ENCODE measurements around the gene TRIO. TPM values are rescaled to one million over a fixed set of nuclear protein-coding genes. Genes with fewer than 3 reads are reported as not detected.

TRIO gene
- total and polyA plus RNA-seq, 7 donors, result 18.5 to 77.5 (median 35.0) TPM

DNA sequence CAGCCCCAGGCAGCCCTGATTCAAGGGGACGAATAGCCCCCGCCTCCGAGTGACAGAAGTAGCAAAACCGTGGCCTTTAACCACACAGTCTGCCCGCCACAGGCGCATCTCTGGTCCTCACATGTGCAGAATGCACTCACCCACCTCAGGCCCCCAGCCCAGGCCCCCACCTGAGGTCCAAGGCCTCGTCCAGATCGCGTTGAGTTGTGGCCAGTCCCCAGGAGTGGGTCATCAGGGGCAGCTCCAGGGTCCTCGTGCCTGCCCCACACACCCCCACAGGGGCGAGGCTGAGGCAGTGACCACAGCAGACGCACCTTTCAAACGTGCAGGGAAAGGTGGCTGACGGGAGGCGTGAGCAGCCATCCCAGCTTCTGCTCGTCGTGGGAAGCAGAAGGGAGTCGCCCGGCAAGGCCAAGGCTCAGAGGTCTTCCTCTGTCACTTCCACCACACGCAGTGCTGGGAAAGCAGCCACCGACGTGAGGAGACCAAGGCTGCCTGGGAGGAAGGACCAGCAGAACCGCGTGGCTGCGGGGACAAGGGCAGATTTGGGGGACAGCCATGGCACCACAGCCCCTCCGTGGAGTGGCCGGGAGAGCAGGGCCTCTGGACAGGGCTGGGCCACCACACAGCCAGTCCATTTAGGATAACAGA, 360.7 kb downstream of the TRIO start:
- TF ChIP-seq CTCF (IDR thresholded peaks at IDR 0.05), result no peak
- 86 to 89% (median 88%) methylated on average over 25 to 27 of the region's 27 CpGs for WGBS, 3 donors
- H3K4me3 ChIP-seq, result no peak overlapping the region
- H3K9me3 ChIP-seq, result no peaks in the 10 kb centered on the region
- intact Hi-C loops (cut with DNase I), result no loop called here
- H3K36me3 ChIP-seq (ENCODE audit: insufficient read depth in 1 of 2, low read depth in 1 of 2), result peaks cover 0 to 99% of the 10 kb centered on the region in 2 donors
- H3K27me3 ChIP-seq (ENCODE audit: insufficient read depth in 3 of 3, low read length in 2 of 3), result no peaks in the 10 kb centered on the region
- no peaks in the 10 kb centered on the region for H3K4me1 ChIP-seq
- DNase-seq (no peak), ATAC-seq (peak in 1 of 4 donors; percentile 3)
- H3K27ac ChIP-seq, result peak overlapping the region; percentile 58

DNA sequence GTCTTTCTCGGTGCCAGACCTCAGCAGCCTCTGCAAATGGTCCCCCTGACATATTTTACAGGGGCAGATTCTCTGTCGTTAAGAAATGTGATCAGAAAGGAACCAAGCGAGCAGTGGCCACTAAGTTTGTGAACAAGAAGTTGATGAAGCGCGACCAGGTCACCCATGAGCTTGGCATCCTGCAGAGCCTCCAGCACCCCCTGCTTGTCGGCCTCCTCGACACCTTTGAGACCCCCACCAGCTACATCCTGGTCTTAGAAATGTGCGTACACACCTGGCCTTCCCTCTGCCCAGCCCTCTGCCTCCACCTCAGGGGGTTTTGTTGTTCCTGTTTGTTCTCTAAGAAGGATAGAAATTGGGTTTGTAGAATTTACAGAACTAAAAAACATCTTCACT, 361.2 kb downstream of the TRIO start:
- no peaks in the 10 kb centered on the region for H3K27me3 ChIP-seq (ENCODE audit: insufficient read depth in 3 of 3, low read length in 2 of 3)
- WGBS, 3 donors, result 90 to 96% (median 95%) methylated on average over 8 of the region's 8 CpGs
- H3K4me1 ChIP-seq, result no peaks in the 10 kb centered on the region
- no peak for TF ChIP-seq CTCF (IDR thresholded peaks at IDR 0.05)
- H3K4me3 ChIP-seq, result no peak overlapping the region
- ATAC-seq (no peak), DNase-seq (no peak)
- intact Hi-C loops (cut with DNase I), result no loop called here
- H3K27ac ChIP-seq, result no peak overlapping the region
- no peaks in the 10 kb centered on the region for H3K9me3 ChIP-seq
- peaks cover 0 to 97% of the 10 kb centered on the region in 2 donors for H3K36me3 ChIP-seq (ENCODE audit: insufficient read depth in 1 of 2, low read depth in 1 of 2)

DNA sequence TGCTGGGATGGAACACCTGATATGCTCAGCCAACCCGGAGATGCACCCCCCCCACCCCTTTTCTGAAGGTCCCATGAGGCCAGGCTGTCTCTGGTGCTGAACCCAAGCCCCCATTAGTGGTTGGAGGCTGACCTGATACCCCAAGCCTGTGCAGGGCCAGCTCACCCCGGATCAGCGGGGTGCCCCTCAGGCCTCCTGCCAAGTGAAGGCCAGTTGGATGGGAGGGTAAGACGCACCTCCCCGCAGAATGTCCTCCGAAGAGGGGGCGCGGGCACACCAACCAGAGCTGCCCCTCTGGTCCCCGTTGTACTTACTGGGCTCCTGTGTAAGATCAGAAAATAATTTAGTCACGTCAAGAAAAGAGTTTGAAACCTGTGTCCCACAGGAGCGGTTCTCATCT, 361.7 kb downstream of the TRIO start:
- H3K36me3 ChIP-seq (ENCODE audit: insufficient read depth in 1 of 2, low read depth in 1 of 2), result peaks cover 0 to 97% of the 10 kb centered on the region in 2 donors
- H3K4me3 ChIP-seq, result no peak overlapping the region
- ATAC-seq, result no peak
- no peaks in the 10 kb centered on the region for H3K4me1 ChIP-seq
- 92 to 94% (median 92%) methylated on average over 10 to 11 of the region's 11 CpGs for WGBS, 3 donors
- intact Hi-C loops (cut with DNase I), result no loop called here
- no peak overlapping the region for H3K27ac ChIP-seq
- DNase-seq, result no peak
- no peaks in the 10 kb centered on the region for H3K9me3 ChIP-seq
- no peak for TF ChIP-seq CTCF (IDR thresholded peaks at IDR 0.05)
- no peaks in the 10 kb centered on the region for H3K27me3 ChIP-seq (ENCODE audit: insufficient read depth in 3 of 3, low read length in 2 of 3)

DNA sequence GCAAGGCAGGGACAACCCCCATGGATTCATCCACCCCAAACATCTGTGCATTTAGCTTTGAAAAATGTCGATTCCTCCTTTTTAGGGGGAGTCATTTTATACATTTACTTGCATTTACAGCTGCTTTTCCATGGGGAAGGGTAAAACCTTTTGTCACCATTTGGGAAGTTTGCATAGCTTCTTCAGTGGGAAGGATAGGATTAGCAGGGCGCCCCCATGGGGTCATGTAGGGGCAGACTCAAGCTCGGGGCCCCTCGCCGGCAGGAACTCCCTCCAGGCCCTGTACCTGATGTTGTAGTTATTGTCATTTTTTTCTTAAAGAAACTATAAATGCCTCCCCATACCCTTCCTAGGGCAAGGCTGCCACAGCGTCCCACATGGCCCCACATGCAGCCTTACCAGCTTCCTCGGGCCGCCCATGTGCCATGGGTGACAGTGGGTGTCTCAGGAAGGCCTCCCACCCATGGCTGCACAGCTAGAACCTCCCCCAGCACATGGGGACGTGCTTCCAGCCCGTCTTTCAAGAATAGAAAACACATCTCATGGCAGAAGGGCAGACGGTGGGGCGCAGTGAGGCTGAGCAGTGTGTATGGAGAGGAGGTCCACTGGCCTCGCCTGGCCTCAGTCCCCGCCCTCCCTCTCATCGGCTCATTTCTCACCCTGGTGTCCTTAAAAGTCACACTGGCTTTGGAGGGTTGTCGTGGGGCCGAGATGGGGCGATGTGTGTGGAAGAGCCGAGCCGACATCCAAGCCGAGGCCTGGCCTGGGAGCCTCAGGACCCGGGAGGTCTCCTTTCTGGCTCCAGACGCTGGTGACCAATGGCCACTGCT, 362.4 kb downstream of the TRIO start:
- Histone ChIP-seq H3K27me3 (ENCODE audit: insufficient read depth in 3 of 3, low read length in 2 of 3) (no peaks in the 10 kb centered on the region), H3K4me3 (no peak overlapping the region), H3K27ac (no peak overlapping the region), H3K4me1 (no peaks in the 10 kb centered on the region), H3K36me3 (ENCODE audit: insufficient read depth in 1 of 2, low read depth in 1 of 2) (peaks cover 0 to 92% of the 10 kb centered on the region in 2 donors), H3K9me3 (no peaks in the 10 kb centered on the region)
- intact Hi-C loops (cut with DNase I), result no loop called here
- no peak for TF ChIP-seq CTCF (IDR thresholded peaks at IDR 0.05)
- no peak for DNase-seq
- WGBS, 3 donors, result 82 to 87% (median 85%) methylated on average over 22 to 23 of the region's 23 CpGs
- ATAC-seq, result no peak

Data from psoas muscle (tissue), 8 donors.